Body of pancreas (tissue), 4 donors: ENCODE data around the gene CETN1.

Source experiments
- CTCF ChIP-seq, 7 experiments: fragments of 450-650 bp in 4 of 7; fragments of 200-600 bp in 3 of 7; sonication (generic) in 3 of 7; IDR thresholded peaks; one replicate each; pipeline ENCODE4 v1.5.1; 2016 to 2019; ENCODE audit warnings: antibody characterized with exemption in 7 of 7
- POLR2A ChIP-seq, 3 donors: fragments of 450-650 bp; IDR thresholded peaks; one replicate each; pipeline ENCODE4 v1.6.1; 2016; ENCODE audit warnings: antibody characterized with exemption in 3 of 3, mild to moderate bottlenecking in 2 of 3

DNA sequence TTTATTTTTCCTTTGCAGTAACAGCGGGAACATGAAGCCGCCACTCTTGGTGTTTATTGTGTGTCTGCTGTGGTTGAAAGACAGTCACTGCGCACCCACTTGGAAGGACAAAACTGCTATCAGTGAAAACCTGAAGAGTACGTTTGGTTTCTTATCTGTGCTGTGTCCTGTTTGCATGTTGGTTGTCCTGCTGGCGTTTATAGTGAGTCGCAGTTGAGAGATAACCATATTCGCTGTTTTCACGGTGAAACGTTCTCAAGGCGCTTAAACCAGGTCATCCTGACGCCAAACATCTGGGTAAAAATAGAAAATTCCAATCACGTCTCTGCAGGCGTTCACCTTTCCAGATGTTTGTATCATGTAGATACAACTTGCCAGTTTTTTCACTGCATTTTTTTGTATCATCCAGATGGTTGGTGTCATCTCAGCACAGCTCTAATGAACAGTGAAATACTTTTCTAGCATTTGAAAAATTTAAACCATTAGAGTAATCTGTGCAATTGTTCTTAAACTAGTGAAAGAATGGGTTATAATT is 37.9 kb downstream of the CETN1 start:
- TF ChIP-seq CTCF (IDR thresholded peaks at IDR 0.05) (no peak), POLR2A (IDR thresholded peaks at IDR 0.05) (no peak)
